K562 (cell line): Measurements from ENCODE around the gene GRB10. TPM values are rescaled to one million over a fixed set of nuclear protein-coding genes. Genes with fewer than 3 reads are reported as not detected.

Source experiments
- ATAC-seq: fragments of 200-7000 bp; cut with Tn5 transposase; 3 replicates; pipeline ENCODE4 v1.9.1; 2020; ENCODE audit warnings: moderate library complexity
- BruUV-seq: library from RNA; stranded (reverse); fragments of 400-500 nt; replicated peaks from 2 replicates; lab custom pipeline; 2021; lab: Mats Ljungman, UMichigan
- CTCF ChIA-PET: fragments of 300-600 bp; formaldehyde crosslinking; extraction: SDS; loops from one replicate; lab custom pipeline; 2021; ENCODE audit warnings: low intra/inter-chr PET ratio; lab: Yijun Ruan, JAX
- POLR2A ChIA-PET: fragments of 300-600, 350-650 bp; sonication (Branson Sonifier 250); formaldehyde crosslinking; extraction: SDS; loops from one replicate; lab custom pipeline; 2021; ENCODE audit warnings: antibody characterized with exemption, inconsistent platforms; lab: Yijun Ruan, JAX
- DNase-seq, 4 experiments: peaks; one replicate each; pipeline versions ENCODE4 v3.0.0 to v3.0.0-alpha.2; 2011 to 2018; ENCODE audit warnings: low spot score in 3 of 4, mixed read lengths in 3 of 4; ENCODE audit errors: extremely low read depth in 1 of 4
- FAIRE-seq: peaks from 2 replicates; lab custom pipeline; 2011; peaks lifted over from hg19 to GRCh38; lab: Jason Lieb, UNC
- H2AFZ ChIP-seq: 2 replicates; pipeline ENCODE4 v1.6.0; 2011; ENCODE audit warnings: low read depth, low read length, control low read depth, inconsistent platforms
- H3K27ac ChIP-seq: fragments of 200-600 bp; 3 replicates; pipeline ENCODE4 v1.8.0; 2011; ENCODE audit warnings: low read depth, mild to moderate bottlenecking, control low read depth, inconsistent platforms, low read length, moderate library complexity, mixed read lengths; ENCODE audit errors: extremely low read depth
- H3K27me3 ChIP-seq, 2 experiments: fragments of 300-600 bp in 1 of 2; 2 replicates in 1 of 2; 3 replicates in 1 of 2; pipeline versions ENCODE4 v1.6.0 to v1.8.0; 2011; ENCODE audit warnings: inconsistent platforms in 2 of 2, low read length in 2 of 2, mild to moderate bottlenecking in 1 of 2, mixed read lengths in 1 of 2, moderate library complexity in 1 of 2; ENCODE audit not compliant: control insufficient read depth in 2 of 2, insufficient read depth in 2 of 2
- H3K36me3 ChIP-seq: fragments of 300-600 bp; 3 replicates; pipeline ENCODE4 v1.8.0; 2011; ENCODE audit warnings: mild to moderate bottlenecking, low read length, inconsistent platforms; ENCODE audit not compliant: control insufficient read depth, insufficient read depth
- H3K4me1 ChIP-seq, 2 experiments: fragments of 200-600 bp in 1 of 2; replicated peaks in 1 of 2; 2 replicates in 1 of 2; 3 replicates in 1 of 2; pipeline versions ENCODE4 v1.5.1 to v1.8.0; 2011; ENCODE audit warnings: inconsistent platforms in 2 of 2, low read length in 2 of 2, mild to moderate bottlenecking in 1 of 2, mixed read lengths in 1 of 2, moderate library complexity in 1 of 2; ENCODE audit not compliant: control insufficient read depth in 2 of 2, insufficient read depth in 2 of 2
- H3K4me2 ChIP-seq: 2 replicates; pipeline ENCODE4 v1.6.1; 2011; ENCODE audit warnings: low read length, control low read depth, inconsistent platforms, mixed read lengths; ENCODE audit not compliant: insufficient read depth
- H3K4me3 ChIP-seq: fragments of 200-600 bp; sonication (generic), shearing (Covaris generic); 2 replicates; pipeline ENCODE4 v1.5.1; 2016; ENCODE audit warnings: control low read depth, inconsistent platforms
- H3K79me2 ChIP-seq: fragments of 200-600 bp; 3 replicates; pipeline ENCODE4 v1.8.0; 2011; ENCODE audit warnings: low read length, inconsistent platforms; ENCODE audit not compliant: control insufficient read depth, insufficient read depth
- H3K9ac ChIP-seq, 2 experiments: 2 replicates each; pipeline versions ENCODE4 v1.6.0 to v1.6.1; 2011; ENCODE audit warnings: low read depth in 2 of 2, low read length in 2 of 2, control low read depth in 1 of 2, inconsistent platforms in 1 of 2, mild to moderate bottlenecking in 1 of 2, mixed read lengths in 1 of 2; ENCODE audit not compliant: insufficient read depth in 1 of 2
- H3K9me1 ChIP-seq: one replicate; pipeline ENCODE4 v1.6.0; 2011; ENCODE audit warnings: inconsistent platforms, mild to moderate bottlenecking, low read length, moderate library complexity; ENCODE audit not compliant: control insufficient read depth, insufficient read depth
- H3K9me3 ChIP-seq: replicated peaks from 2 replicates; pipeline ENCODE4 v1.5.1; 2011; ENCODE audit warnings: low read depth, low read length, inconsistent platforms; ENCODE audit not compliant: control insufficient read depth, insufficient read depth
- H4K20me1 ChIP-seq: replicated peaks from 2 replicates; pipeline ENCODE4 v1.6.1; 2011; ENCODE audit warnings: low read length, inconsistent platforms, mixed read lengths; ENCODE audit not compliant: control insufficient read depth, insufficient read depth
- ARID1B ChIP-seq: fragments of 450-650 bp; IDR thresholded peaks from 2 replicates; pipeline ENCODE4 v1.6.1; 2016; ENCODE audit warnings: antibody characterized with exemption, mild to moderate bottlenecking, inconsistent platforms
- PKNOX1 ChIP-seq: fragments of 450-650 bp; IDR thresholded peaks from 2 replicates; pipeline ENCODE4 v1.6.1; 2016
- WGBS: fragments of 100-300 bp; shearing (Covaris generic); methylation state at CpG from one replicate; pipeline ENCODE4 v1.1.6; 2016; ENCODE audit warnings: low coverage, mixed read lengths; ENCODE audit not compliant: insufficient coverage; ENCODE audit errors: missing lambda C conversion rate; 5-methylcytosine and 5-hydroxymethylcytosine counted together
- in situ Hi-C: fragments of 300-500 bp; cut with MboI; formaldehyde crosslinking; loops from 4 replicates; pipeline ENCODE4 v1.15.0; 2018; ENCODE audit warnings: inconsistent platforms, mixed read lengths
- intact Hi-C: fragments of 100-400 bp; cut with micrococcal nuclease; formaldehyde crosslinking; loops from 2 replicates; pipeline ENCODE4 v1.14.2; 2022
- polyA plus RNA-seq, 8 experiments: library from polyadenylated mRNA; depleted of rRNA in 4 of 8; stranded (reverse) in 5 of 8; unstranded in 3 of 8; fragments of >200 nt; fragmentation: Nextera tagmentation in 2 of 8; fragmentation: Illumina TruSeq in 1 of 8; extraction: Ambion mirVana in 2 of 8; extraction: Trizol in 1 of 8; gene quantifications; 2 replicates each; pipeline versions ENCODE4 v1.2.1 to v1.2.3, GENCODE V29; 2011 to 2014; ENCODE audit warnings: inconsistent platforms in 1 of 8, missing spikeins in 1 of 8
- total RNA-seq, 7 experiments: library from RNA; depleted of rRNA in 6 of 7; stranded (reverse); fragments of >200 nt in 6 of 7; fragmentation: Illumina TruSeq in 2 of 7; extraction: Trizol in 2 of 7; gene quantifications; 2 replicates each; pipeline versions ENCODE4 v1.2.1 to v1.2.3, GENCODE V29; 2011 to 2021; ENCODE audit warnings: low replicate concordance in 1 of 7
- TF ChIP-seq, protein P1 (sequence below): sonication (generic); formaldehyde crosslinking; IDR thresholded peaks from 2 replicates; pipeline ENCODE4 v1.8.0; 2022; ENCODE audit warnings: missing genetic modification reagents, mild to moderate bottlenecking, borderline replicate concordance

Gene GRB10
- total and polyA plus RNA-seq, 9 of the 15 experiments (the other 6 are each of a cell fraction or from before 2014, with no cell fraction given): 8.9 to 88.5 (median 40.7) TPM

- peak in 3 of 4 experiments; percentile 35 to 41 (median 40) for DNase-seq
- Histone ChIP-seq H3K36me3 (peaks cover 19% of the 10 kb centered on the region; the same call in 2 of the 3 replicates), H4K20me1 (peaks cover 37% of the 10 kb centered on the region), H3K4me1 (peaks cover under 1 to 6% of the 10 kb centered on the region in 2 experiments; a peak in 4 of 5 replicates), H3K27ac (no peak overlapping the region), H3K9me3 (no peaks in the 10 kb centered on the region), H2AFZ (no peak overlapping the region), H3K79me2 (peaks cover 73% of the 10 kb centered on the region), H3K9me1 (no peaks in the 10 kb centered on the region), H3K4me3 (no peak overlapping the region), H3K4me2 (no peak overlapping the region), H3K27me3 (no peaks in the 10 kb centered on the region), H3K9ac (no peak overlapping the region)
- ATAC-seq: peak; percentile 15; the same call in 1 of the 3 replicates
- intact Hi-C loops (loop anchor here (5.0 kb wide), 1 partner anchor 65 kb away; no protein-coding TSS in a partner anchor), in situ Hi-C loops (no loop called here)
- BruUV-seq: no TSS peak
- CTCF ChIA-PET: no interaction called here
- FAIRE-seq: peak; percentile 49
- 86% methylated on average over 3 of the region's 3 CpGs for WGBS
- TF ChIP-seq PKNOX1: peak; percentile 69; the same call in 1 of the 2 replicates
- TF ChIP-seq, protein P1, sequence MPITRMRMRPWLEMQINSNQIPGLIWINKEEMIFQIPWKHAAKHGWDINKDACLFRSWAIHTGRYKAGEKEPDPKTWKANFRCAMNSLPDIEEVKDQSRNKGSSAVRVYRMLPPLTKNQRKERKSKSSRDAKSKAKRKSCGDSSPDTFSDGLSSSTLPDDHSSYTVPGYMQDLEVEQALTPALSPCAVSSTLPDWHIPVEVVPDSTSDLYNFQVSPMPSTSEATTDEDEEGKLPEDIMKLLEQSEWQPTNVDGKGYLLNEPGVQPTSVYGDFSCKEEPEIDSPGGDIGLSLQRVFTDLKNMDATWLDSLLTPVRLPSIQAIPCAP (CRISPR knock-in tag): no peak
- POLR2A ChIA-PET: no interaction called here
Measured at GRCh38 chr7:50727072-50727471, 55.6 kb downstream of the GRB10 start.

DNA sequence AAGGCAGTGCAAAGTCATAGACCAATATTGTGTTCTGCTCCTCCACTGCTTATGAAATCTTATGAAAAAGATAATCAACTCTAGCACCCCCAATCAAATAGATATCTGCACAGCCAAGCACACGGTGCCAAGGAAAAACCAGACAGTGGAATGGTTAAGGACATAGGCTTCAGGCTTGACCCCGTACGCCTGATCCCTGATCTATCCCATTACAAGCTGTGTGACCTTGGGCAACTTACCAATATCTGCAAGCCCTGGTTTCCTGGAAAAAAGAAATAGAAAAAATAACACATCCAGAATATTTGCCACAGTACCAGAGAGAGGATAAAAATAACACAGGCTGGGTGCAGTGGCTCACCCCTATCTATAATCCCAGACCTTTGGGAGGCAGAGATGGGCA, 56.9 kb downstream of the GRB10 start:
- 82% methylated on average over 3 of the region's 3 CpGs for WGBS
- CTCF ChIA-PET: no interaction called here
- intact Hi-C loops (loop anchor here (5.0 kb wide), 1 partner anchor 67 kb away; no protein-coding TSS in a partner anchor), in situ Hi-C loops (no loop called here)
- DNase-seq: no peak
- POLR2A ChIA-PET: no interaction called here
- FAIRE-seq: no peak
- BruUV-seq: no TSS peak
- peaks cover 6 to 10% of the 10 kb centered on the region in 2 experiments; a peak in 2 of 5 replicates for H3K4me1 ChIP-seq
- no peak overlapping the region for H3K27ac ChIP-seq
- peaks cover 39% of the 10 kb centered on the region for H4K20me1 ChIP-seq
- no peaks in the 10 kb centered on the region for H3K27me3 ChIP-seq
- no peaks in the 10 kb centered on the region for H3K9me3 ChIP-seq
- no peak overlapping the region for H3K4me2 ChIP-seq
- peaks cover 73% of the 10 kb centered on the region for H3K79me2 ChIP-seq
- H2AFZ ChIP-seq: no peak overlapping the region
- H3K9ac ChIP-seq: no peak overlapping the region
- TF ChIP-seq ARID1B: no peak
- H3K9me1 ChIP-seq: no peaks in the 10 kb centered on the region
- no peak for ATAC-seq
- peaks cover 14% of the 10 kb centered on the region; the same call in 1 of the 3 replicates for H3K36me3 ChIP-seq
- no peak overlapping the region for H3K4me3 ChIP-seq
